Glomerular endothelial cell (primary cell): ENCODE data around the gene CFLAR. TPM values are rescaled to one million over a fixed set of nuclear protein-coding genes. Genes with fewer than 3 reads are reported as not detected.
"Not testable (repeated sequence)": the region's sequence is repeated elsewhere in the genome, so short reads cannot be mapped to it uniquely, and the experiment has no call there.

Experiments used
- DNase-seq: peaks from one replicate; pipeline ENCODE4 v3.0.0-alpha.2; 2011; ENCODE audit warnings: low read depth, low spot score; ENCODE audit errors: extremely low read depth
- total RNA-seq: library from RNA; depleted of rRNA; stranded (reverse); fragments of >200 nt; gene quantifications from 2 replicates; pipeline ENCODE4 v1.2.3, GENCODE V29; 2015

CFLAR gene
- 183 and 240 TPM in 2 replicates for total RNA-seq

DNA sequence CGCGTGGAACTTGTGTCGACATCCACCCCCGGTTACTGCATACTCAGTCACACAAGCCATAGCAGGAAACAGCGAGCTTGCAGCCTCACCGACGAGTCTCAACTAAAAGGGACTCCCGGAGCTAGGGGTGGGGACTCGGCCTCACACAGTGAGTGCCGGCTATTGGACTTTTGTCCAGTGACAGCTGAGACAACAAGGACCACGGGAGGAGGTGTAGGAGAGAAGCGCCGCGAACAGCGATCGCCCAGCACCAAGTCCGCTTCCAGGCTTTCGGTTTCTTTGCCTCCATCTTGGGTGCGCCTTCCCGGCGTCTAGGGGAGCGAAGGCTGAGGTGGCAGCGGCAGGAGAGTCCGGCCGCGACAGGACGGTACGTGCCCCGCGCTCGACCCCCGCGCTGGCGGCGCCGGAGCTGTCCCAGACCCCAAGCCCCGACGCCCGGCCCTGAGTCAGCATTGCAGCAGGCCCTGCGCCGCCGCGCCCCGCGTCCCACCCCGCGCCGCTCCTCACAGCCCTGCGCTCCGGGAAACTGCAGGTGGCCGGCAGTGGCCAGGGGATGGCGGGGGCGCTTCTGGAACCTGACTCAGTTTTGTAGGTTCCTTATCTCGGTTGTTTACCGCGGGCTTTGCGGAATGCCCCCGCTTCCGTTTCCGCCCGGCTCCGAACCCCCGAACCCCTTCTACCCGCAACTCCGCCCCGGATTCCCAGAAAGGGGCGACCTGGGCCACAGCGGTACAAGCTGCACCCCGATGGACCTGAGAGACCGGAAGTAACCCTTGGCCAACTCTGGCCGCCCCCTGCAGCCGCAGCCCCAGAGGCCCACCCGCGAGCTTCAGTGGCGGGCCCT is at the start of gene CFLAR:
Gene CFLAR (plus strand): TSS at position 50 of the 844 bp plus-strand sequence. CDS start 13,702 bp downstream, outside the sequence.
- no peak for DNase-seq

DNA sequence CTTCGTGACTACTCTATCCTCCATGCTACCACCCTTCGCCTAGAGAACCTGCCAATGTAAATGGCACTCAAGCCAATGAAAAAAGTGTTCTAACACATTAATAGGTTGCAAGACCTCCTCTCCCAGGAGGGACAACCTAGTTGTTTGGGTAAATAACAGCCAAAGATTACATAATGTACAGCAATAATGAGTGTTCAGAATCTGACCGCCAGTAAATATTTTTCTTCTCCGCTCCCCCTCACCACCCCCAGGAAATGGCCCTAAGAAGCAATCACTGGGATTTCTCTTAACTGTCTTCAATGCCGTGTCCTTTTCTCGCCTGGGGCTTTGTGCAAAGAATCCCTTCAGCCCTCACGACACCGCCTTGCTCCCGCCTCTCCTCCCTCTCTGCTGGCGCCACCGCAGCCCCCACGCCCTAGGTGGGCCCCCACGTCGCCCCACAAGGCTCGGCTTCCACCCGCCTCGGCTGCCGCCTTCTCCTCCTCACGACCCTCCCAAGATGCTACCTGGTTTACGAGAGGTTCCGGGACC is 45.0 kb upstream of the CFLAR start:
- DNase-seq, result no peak

GRCh38 chr2:201071479-201072200 is 44.3 kb upstream of the CFLAR start, which contains the start of the genes HYCC2 and NDUFB3:
Gene HYCC2, minus strand, starts transcription at chr2:201071671. Its CDS starts 47,662 bp downstream, at chr2:201024009.
Gene NDUFB3, plus strand, starts transcription at chr2:201072001. Its CDS starts 6,882 bp downstream, at chr2:201078883.
- DNase-seq, result peak; percentile 83

GRCh38 chr2:201072201-201072530 is 43.8 kb upstream of the CFLAR start:
- DNase-seq, result no peak

DNA sequence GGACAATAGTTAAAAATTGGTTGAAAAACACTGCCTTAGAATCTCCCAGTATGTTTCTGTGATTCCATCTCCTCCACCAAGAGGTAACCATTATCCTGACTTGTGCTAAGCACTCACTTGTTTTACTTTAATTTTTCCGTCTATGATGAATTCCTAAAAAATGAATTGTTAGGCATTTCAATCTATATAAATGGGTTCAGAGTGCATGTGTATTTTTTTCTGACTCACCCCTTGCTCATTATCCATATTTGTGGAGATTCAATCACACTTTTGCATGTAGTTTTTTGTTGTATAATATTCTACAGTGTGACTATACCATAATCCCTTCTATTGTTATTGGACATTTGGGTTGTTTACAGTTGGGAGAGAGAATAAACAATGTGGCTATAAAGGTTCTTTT is 42.9 kb upstream of the CFLAR start:
- no peak for DNase-seq

GRCh38 chr2:201074996-201075395 is 41.0 kb upstream of the CFLAR start:
- no peak for DNase-seq

GRCh38 chr2:201084863-201085262 is 31.1 kb upstream of the CFLAR start:
- no peak for DNase-seq

DNA sequence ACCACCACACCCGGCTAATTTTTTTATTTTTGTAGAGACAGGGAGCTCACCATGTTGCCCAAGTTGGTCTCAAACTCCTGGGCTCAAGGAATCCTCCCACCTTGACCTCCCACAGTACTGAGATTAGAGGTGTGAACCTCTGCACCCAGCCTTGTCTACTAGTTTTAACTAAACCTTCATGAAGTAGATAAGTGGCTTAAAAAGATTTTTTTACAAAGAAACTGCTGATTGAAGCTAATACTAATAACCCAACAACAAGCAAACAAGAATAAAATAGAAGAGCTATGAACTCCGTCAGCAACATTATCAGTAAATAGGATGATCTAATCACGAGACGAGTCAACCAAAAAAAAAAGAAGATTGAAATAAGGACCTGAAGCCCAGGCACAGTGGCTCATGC is 25.4 kb upstream of the CFLAR start:
- no peak for DNase-seq

DNA sequence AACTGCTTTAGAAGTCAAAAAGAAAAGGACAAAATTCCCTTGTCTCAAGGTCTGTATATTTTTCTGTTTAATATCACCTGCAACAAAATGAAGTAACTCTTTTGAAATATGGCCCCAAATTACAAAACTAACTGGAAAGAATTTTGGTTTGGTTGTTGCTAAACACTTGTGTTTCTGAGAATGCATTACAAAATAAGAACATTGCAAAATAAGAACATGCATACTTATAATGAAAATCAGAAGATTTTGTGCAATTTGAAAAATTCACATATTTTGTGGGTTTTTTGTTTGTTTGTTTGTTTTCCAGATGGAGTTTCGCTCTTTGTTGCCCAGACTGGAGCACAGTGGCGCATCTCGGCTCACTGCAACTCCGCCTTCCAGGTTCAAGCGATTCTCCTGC is 22.4 kb upstream of the CFLAR start:
- no peak for DNase-seq

GRCh38 chr2:201100497-201100896 is 15.5 kb upstream of the CFLAR start:
- DNase-seq, result no peak

DNA sequence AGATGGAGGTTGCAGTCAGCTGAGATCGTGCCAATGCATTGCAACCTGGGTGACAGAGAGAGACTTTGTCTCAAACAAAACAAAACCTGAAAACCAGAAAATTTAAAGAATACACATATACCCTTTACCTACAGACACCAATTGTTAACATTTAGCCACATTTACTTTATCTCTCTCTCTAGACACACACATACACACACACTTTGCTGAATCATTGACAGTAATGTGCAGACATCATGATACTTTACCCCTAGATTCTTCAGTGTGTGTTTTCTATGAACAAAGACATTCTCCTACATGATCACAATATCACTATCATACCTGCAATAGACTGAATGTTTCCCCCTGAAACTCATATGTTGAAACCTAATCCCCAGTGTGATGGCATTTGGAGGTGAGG is 10.2 kb upstream of the CFLAR start:
- DNase-seq, result no peak

DNA sequence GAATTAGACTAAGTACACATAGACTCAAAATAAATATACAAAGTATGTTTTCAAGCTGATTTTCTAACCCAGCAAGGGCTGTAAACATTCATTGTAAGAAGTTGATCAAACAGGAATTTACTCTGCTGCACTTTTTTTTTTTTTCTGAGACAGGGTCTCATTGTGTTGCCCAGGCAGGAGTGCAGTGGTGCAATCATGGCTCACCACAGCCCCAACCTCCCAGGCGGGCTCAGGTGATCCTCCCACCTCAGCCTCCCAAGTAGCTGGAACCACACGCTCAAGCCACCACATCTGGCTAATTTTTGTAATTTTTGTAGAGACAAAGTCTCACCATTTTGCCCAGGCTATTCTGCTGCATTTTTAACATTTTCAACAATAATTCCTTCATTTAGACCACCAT is 8.3 kb upstream of the CFLAR start:
- no peak for DNase-seq

DNA sequence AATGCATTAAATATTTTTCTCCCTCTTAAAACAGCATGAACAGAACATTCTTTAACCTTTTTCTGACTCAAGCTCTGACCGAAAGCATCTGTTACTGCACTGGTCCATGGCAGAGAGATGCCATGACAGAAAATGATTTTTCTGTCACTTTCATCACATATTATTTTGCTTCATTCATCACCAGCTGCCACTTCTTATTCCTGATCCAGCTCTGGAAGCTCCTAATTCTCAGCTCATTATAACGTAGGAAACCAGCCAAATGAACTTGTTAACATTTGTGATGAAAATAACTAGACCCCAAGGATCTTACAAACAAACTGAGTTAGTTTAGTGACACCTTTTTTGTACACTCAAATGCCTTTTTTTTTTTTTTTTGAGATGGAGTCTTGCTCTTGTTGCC is 7.6 kb upstream of the CFLAR start:
- DNase-seq, result no peak

DNA sequence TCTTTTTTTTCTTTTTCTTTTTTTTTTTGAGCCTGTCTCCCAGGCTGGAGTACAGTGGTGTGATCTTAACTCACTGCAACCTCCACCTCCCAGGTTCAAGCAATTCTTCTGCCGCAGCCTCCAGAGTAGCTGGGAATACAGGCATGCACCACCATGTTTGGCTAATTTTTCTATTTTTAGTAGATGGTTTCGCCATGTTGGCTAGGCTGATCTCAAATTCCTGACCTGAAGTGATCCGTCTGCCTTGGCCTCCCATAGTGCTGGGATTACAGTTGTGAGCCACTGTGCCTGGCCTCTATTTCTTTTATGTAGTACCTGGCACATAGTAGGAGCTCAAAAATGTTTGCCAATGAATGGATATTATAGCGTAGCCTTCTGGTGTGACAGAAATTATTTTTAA is 6.8 kb upstream of the CFLAR start:
- DNase-seq, result no peak

DNA sequence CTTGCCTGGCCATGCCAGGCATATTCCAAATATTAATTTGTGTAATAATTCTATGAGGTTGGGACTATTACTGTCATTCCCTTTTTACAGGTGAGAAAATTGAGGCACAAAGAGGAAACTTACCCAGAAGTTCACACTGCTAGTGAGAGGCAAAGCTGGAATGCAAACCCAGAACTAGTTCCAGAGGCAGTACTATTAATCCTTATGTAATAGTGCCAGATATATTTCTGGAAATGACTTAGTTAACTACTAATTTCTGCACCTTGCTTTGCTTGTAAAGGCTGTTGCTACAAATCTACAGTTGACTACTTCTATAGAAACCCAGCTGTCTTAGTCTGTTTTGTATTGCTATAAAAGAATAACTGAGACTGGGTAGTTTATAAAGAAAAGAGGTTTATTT is 5.3 kb upstream of the CFLAR start:
- no peak for DNase-seq

DNA sequence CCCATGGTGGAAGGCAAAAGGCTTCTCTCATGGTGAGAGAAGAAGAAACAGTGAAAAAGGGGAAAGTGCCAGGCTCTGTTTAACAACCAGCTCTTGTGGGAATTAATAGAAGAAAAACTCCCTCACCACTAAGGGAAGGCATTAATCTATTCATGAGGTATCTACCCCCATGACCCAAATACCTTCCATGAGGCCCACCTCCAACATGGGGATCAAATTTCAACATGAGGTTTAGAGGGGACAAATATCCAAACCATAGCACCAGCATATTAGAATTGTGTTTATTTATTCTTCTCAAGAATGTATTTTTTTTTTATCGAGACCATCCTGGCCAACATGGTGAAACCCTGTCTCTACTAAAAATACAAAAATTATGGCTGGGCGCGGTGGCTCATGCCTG is 4.9 kb upstream of the CFLAR start:
- no peak for DNase-seq

DNA sequence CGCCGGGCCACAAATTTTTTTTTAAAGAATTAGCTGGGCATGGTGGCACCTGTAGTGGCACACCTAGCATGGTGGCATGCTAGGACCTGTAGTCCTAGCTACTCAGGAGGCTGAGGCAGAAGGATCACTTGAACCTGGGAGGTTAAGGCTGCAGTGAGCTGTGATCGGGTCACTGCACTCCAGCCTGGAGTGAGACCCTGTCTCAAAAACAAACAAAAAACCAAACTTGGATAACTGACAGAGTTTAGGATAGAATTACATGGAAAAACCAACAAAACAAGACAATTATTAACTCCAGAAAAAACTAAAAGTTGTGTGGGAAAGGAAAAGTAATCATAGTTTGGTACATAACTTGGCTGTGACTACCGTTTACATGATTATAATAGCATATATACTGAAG is 1.6 kb upstream of the CFLAR start:
- DNase-seq, result no peak

DNA sequence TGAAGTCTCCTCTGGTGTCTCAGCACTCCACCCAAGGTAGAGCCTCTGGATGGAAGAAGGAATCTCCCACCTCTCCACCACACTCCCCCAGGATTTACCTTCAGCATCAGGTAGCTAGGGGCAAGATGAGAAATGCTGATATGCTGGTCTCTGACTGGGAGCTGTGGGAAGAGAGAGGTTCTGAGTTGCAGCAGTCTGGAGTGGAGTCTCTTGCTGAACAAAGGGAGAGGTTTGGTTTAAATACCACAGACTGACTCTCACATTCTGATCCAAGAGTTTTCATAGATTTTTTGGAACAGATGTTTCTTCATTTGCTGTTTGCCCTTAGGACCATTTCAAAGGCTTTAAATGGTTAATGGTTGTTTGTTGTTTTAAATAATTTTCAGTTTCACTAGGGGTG is 1.1 kb upstream of the CFLAR start:
- no peak for DNase-seq

DNA sequence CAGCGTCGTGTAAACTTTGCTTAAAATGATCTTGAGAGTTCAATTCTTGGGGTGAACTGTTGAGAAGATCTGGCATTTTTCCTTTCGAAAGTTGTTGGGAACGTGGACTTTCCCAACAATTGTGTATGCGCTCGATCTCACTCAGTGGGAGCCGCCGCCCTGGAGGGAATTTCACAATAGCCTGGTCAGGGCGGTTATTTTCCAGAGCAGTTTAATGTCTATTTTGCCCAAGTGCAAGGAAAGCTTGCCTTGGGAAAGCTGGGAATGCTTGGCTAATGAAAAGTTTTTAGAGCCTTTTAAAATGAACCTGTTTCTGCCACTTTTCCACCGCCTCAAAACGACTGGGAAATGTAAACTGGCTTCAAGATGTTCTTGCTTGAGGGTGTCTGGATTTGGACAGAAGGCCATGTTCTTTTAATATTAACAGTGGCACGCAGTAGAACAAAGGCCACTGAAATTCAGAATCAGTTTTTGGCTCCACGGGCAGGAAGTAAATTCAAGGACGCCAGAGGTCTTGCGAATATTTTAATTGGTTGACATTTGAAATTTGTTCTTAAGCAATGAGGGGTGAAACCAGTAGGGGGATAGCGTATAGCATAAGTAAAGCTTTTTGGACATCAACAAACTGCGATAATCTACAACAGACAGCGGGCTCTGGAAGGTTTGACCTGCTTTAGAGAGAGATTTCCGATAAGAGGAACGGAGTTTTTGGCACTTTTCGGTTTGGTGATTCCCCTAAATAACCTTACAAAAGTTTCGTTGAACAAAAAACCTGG is 1.2 kb downstream of the CFLAR start:
- peak; percentile 77 for DNase-seq

DNA sequence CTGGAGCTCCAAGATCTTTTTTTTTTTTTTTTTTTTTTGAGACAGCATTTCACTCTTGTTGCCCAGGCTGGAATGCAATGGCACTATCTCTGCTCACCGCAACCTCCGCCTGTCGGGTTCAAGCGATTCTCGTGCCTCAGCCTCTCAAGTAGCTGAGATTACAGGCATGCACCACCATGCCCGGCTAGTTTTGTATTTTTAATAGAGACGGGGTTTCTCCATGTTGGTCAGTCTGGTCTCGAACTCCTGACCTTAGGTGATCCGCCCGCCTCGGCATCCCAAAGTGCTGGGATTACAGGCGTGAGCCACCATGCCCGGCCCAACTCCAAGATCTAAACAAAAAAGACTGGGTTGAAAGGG is 1.8 kb downstream of the CFLAR start:
- DNase-seq, result not testable (repeated sequence)
